Suprapubic skin (tissue), 3 donors: ENCODE results near the gene SPATS2.

Experiments used
- CTCF ChIP-seq, 2 donors: fragments of 200-600 bp in 1 of 2; fragments of 450-650 bp in 1 of 2; sonication (generic) in 1 of 2; IDR thresholded peaks; one replicate each; pipeline ENCODE4 v1.5.1; 2016 to 2019; ENCODE audit warnings: antibody characterized with exemption in 2 of 2, mild to moderate bottlenecking in 1 of 2, moderate library complexity in 1 of 2
- POLR2A ChIP-seq, 2 donors: fragments of 450-650 bp; IDR thresholded peaks; one replicate each; pipeline ENCODE4 v1.6.1; 2017; ENCODE audit warnings: antibody characterized with exemption in 2 of 2, mild to moderate bottlenecking in 2 of 2, moderate library complexity in 2 of 2

- TF ChIP-seq CTCF (IDR thresholded peaks at IDR 0.05) (no peak), POLR2A (IDR thresholded peaks at IDR 0.05) (no peak)
These were observed 189.3 kb downstream of the SPATS2 start for GRCh38 chr12:49556391-49557186.
